Activated CD8-positive, alpha-beta T cell treated with anti-CD3 and anti-CD28 coated beads for 36 hours (primary cell): Measurements from ENCODE around the gene TRIO. TPM values are rescaled to one million over a fixed set of nuclear protein-coding genes. Genes with fewer than 3 reads are reported as not detected.

Source experiments
- ATAC-seq: fragments of 200-7000 bp; cut with Tn5 transposase; one replicate; pipeline ENCODE4 v1.10.0; 2021; ENCODE audit warnings: mild to moderate bottlenecking, moderate library complexity
- CTCF ChIA-PET: fragments of 350-600 bp; sonication (Branson Sonifier 250); formaldehyde crosslinking; loops from one replicate; lab custom pipeline; 2021; ENCODE audit warnings: antibody characterized with exemption; lab: Charles Lee
- POLR2A ChIA-PET: fragments of 350-600 bp; sonication (Branson Sonifier 250); formaldehyde crosslinking; loops from one replicate; lab custom pipeline; 2021; ENCODE audit warnings: antibody characterized with exemption; lab: Charles Lee
- DNase-seq: peaks from one replicate; pipeline ENCODE4 v3.0.0-alpha.2; 2020
- H3K27ac Mint-ChIP-seq: one replicate; pipeline ENCODE4 v1.8.0; 2021; ENCODE audit warnings: mild to moderate bottlenecking, mixed read lengths
- H3K27me3 Mint-ChIP-seq: one replicate; pipeline ENCODE4 v1.8.0; 2021; ENCODE audit warnings: mixed read lengths
- H3K36me3 Mint-ChIP-seq: one replicate; pipeline ENCODE4 v1.8.0; 2021; ENCODE audit warnings: low read depth, mixed read lengths
- H3K4me1 Mint-ChIP-seq: one replicate; pipeline ENCODE4 v1.8.0; 2021; ENCODE audit warnings: low read depth, mixed read lengths
- H3K4me3 Mint-ChIP-seq: one replicate; pipeline ENCODE4 v1.8.0; 2021; ENCODE audit warnings: mild to moderate bottlenecking, moderate library complexity, mixed read lengths
- H3K9me3 Mint-ChIP-seq: one replicate; pipeline ENCODE4 v1.8.0; 2021; ENCODE audit warnings: mixed read lengths
- CTCF ChIP-seq: fragments of 200-600 bp; IDR thresholded peaks from one replicate; pipeline ENCODE4 v1.8.0; 2022; ENCODE audit warnings: antibody characterized with exemption, mild to moderate bottlenecking
- intact Hi-C: fragments of 100-400 bp; cut with micrococcal nuclease; formaldehyde crosslinking; loops from one replicate; pipeline ENCODE4 v1.10.0; 2022
- total RNA-seq, 2 experiments: library from RNA; stranded (reverse); gene quantifications; one replicate each; pipeline ENCODE4 v1.2.3, GENCODE V29; 2021

TRIO gene
- total RNA-seq, 2 experiments from 2014 or later: 11.4 to 11.5 TPM

- ChIA-PET POLR2A (interaction anchor here (0.9 to 1.5 kb wide), 3 partner anchors 19 to 44 kb away, joined by 3 to 6 read pairs (median 3); no protein-coding TSS in a partner anchor), CTCF (interaction anchor here (0.8 to 9.0 kb wide), 8 partner anchors 18 to 280 kb away, joined by 3 to 172 read pairs (median 4); no protein-coding TSS in a partner anchor)
- Mint-ChIP-seq H3K27me3 (no peaks in the 10 kb centered on the region), H3K27ac (no peak overlapping the region), H3K36me3 (no peaks in the 10 kb centered on the region), H3K9me3 (no peaks in the 10 kb centered on the region), H3K4me1 (peaks cover 31% of the 10 kb centered on the region), H3K4me3 (no peak overlapping the region)
- intact Hi-C loops: loop anchor here (10.0 kb wide), 1 partner anchor 645 kb away; no protein-coding TSS in a partner anchor
- no peak for DNase-seq
- no peak for ATAC-seq
- TF ChIP-seq CTCF: no peak
Measured at GRCh38 chr5:14369780-14370179, 226.6 kb downstream of the TRIO start.

- H3K4me3 Mint-ChIP-seq: no peak overlapping the region
- ChIA-PET POLR2A (interaction anchor here (1.0 to 1.5 kb wide), 2 partner anchors 28 to 43 kb away, joined by 3 read pairs; no protein-coding TSS in a partner anchor), CTCF (interaction anchor here (0.8 to 2.4 kb wide), 5 partner anchors 16 to 269 kb away, joined by 3 to 11 read pairs (median 3); no protein-coding TSS in a partner anchor)
- no peaks in the 10 kb centered on the region for H3K36me3 Mint-ChIP-seq
- no peak overlapping the region for H3K27ac Mint-ChIP-seq
- H3K27me3 Mint-ChIP-seq: no peaks in the 10 kb centered on the region
- H3K4me1 Mint-ChIP-seq: peaks cover 25% of the 10 kb centered on the region
- TF ChIP-seq CTCF: no peak
- no peaks in the 10 kb centered on the region for H3K9me3 Mint-ChIP-seq
- no peak for ATAC-seq
- no peak for DNase-seq
- intact Hi-C loops: no loop called here
Measured at GRCh38 chr5:14370386-14370785, 227.2 kb downstream of the TRIO start.

GRCh38 chr5:14373685-14374084, 230.5 kb downstream of the TRIO start:
- DNase-seq: no peak
- CTCF ChIA-PET: interaction anchor here (1.8 to 2.7 kb wide), 2 partner anchors 25 to 275 kb away, joined by 4 to 8 read pairs; no protein-coding TSS in a partner anchor

GRCh38 chr5:14374100-14374499, 231.0 kb downstream of the TRIO start:
- POLR2A ChIA-PET: interaction anchor here (1.3 kb wide), 1 partner anchor 12 kb away, joined by 4 read pairs; no protein-coding TSS in a partner anchor
- Mint-ChIP-seq H3K9me3 (no peaks in the 10 kb centered on the region), H3K27ac (no peak overlapping the region), H3K36me3 (no peaks in the 10 kb centered on the region), H3K27me3 (no peaks in the 10 kb centered on the region), H3K4me3 (no peak overlapping the region), H3K4me1 (peaks cover 8% of the 10 kb centered on the region)
- no peak for DNase-seq
- no peak for ATAC-seq
- CTCF ChIA-PET: interaction anchor here (1.5 kb wide), 1 partner anchor 274 kb away, joined by 3 read pairs; no protein-coding TSS in a partner anchor
- intact Hi-C loops: no loop called here
- no peak for TF ChIP-seq CTCF

More at GRCh38 chr5:14373685-14374084, 230.5 kb downstream of the TRIO start:
- POLR2A ChIA-PET: interaction anchor here (1.3 kb wide), 1 partner anchor 12 kb away, joined by 4 read pairs; no protein-coding TSS in a partner anchor
- no peak for TF ChIP-seq CTCF
- no peak overlapping the region for H3K27ac Mint-ChIP-seq
- no peak for ATAC-seq
- H3K4me3 Mint-ChIP-seq: no peak overlapping the region
- H3K27me3 Mint-ChIP-seq: no peaks in the 10 kb centered on the region
- intact Hi-C loops: no loop called here
- no peaks in the 10 kb centered on the region for H3K9me3 Mint-ChIP-seq
- H3K36me3 Mint-ChIP-seq: no peaks in the 10 kb centered on the region
- peaks cover 8% of the 10 kb centered on the region for H3K4me1 Mint-ChIP-seq

- peaks cover 3% of the 10 kb centered on the region for H3K4me1 Mint-ChIP-seq
- POLR2A ChIA-PET: no interaction called here
Measured at GRCh38 chr5:14376789-14377188, 233.6 kb downstream of the TRIO start.

More at GRCh38 chr5:14376789-14377188, 233.6 kb downstream of the TRIO start:
- ATAC-seq: no peak
- Mint-ChIP-seq H3K27ac (no peak overlapping the region), H3K27me3 (no peaks in the 10 kb centered on the region), H3K36me3 (no peaks in the 10 kb centered on the region), H3K9me3 (no peaks in the 10 kb centered on the region), H3K4me3 (no peak overlapping the region)
- TF ChIP-seq CTCF: no peak
- CTCF ChIA-PET: no interaction called here
- intact Hi-C loops: no loop called here
- no peak for DNase-seq
